HepG2 (cell line): ENCODE results near the gene PKP3. TPM values are rescaled to one million over a fixed set of nuclear protein-coding genes. Genes with fewer than 3 reads are reported as not detected.

Source experiments
- AKAP8 ChIP-seq: sonication (generic); formaldehyde crosslinking; IDR thresholded peaks from 2 replicates; pipeline ENCODE4 v1.5.1; 2020; ENCODE audit warnings: mild to moderate bottlenecking, missing genetic modification reagents
- ARHGAP35 ChIP-seq: sonication (generic); formaldehyde crosslinking; IDR thresholded peaks from 2 replicates; pipeline ENCODE4 v1.9.0; 2022; ENCODE audit warnings: mild to moderate bottlenecking, inconsistent platforms, moderate library complexity, missing genetic modification reagents, borderline replicate concordance
- CHCHD3 ChIP-seq: sonication (generic); formaldehyde crosslinking; IDR thresholded peaks from 2 replicates; pipeline ENCODE4 v1.8.0; 2022; ENCODE audit warnings: mild to moderate bottlenecking, missing genetic modification reagents, moderate library complexity
- E2F1 ChIP-seq: sonication (generic); formaldehyde crosslinking; IDR thresholded peaks from 2 replicates; pipeline ENCODE4 v1.5.0; 2020; ENCODE audit warnings: missing genetic modification reagents
- ELF3 ChIP-seq: IDR thresholded peaks from 2 replicates; pipeline ENCODE4 v1.6.1; 2016; ENCODE audit warnings: missing genetic modification reagents, missing compliant biosample characterization
- ELF4 ChIP-seq: sonication (generic); formaldehyde crosslinking; IDR thresholded peaks from 2 replicates; pipeline ENCODE4 v1.5.0; 2020; ENCODE audit warnings: missing genetic modification reagents, mild to moderate bottlenecking, moderate library complexity, borderline replicate concordance
- FOXC1 ChIP-seq: sonication (generic); formaldehyde crosslinking; IDR thresholded peaks from 2 replicates; pipeline ENCODE4 v1.8.0; 2022; ENCODE audit warnings: mild to moderate bottlenecking, missing genetic modification reagents, borderline replicate concordance
- HMG20B ChIP-seq: conservative IDR thresholded peaks from 2 replicates; pipeline ENCODE4 v1.6.1; 2016; ENCODE audit warnings: missing genetic modification reagents, missing compliant biosample characterization
- LBX2 ChIP-seq: sonication (generic); formaldehyde crosslinking; IDR thresholded peaks from 2 replicates; pipeline ENCODE4 v1.5.0; 2020; ENCODE audit warnings: missing genetic modification reagents, mild to moderate bottlenecking, borderline replicate concordance
- PCBP2 ChIP-seq: fragments of 200-400 bp; formaldehyde crosslinking; optimal IDR thresholded peaks from 2 replicates; pipeline ENCODE3; 2018; ENCODE audit warnings: low read length, low read depth; ENCODE audit not compliant: poor library complexity, severe bottlenecking
- PHF20 ChIP-seq: sonication (generic); formaldehyde crosslinking; IDR thresholded peaks from 2 replicates; pipeline ENCODE4 v1.5.0; 2020; ENCODE audit warnings: mild to moderate bottlenecking, missing genetic modification reagents
- RELA ChIP-seq: sonication (generic); formaldehyde crosslinking; IDR thresholded peaks from 2 replicates; pipeline ENCODE4 v1.4.0; 2020; ENCODE audit warnings: missing genetic modification reagents
- TBX2 ChIP-seq: sonication (generic); formaldehyde crosslinking; IDR thresholded peaks from 2 replicates; pipeline ENCODE4 v1.5.0; 2020; ENCODE audit warnings: missing genetic modification reagents, mild to moderate bottlenecking, borderline replicate concordance
- TP53 ChIP-seq: sonication (generic); formaldehyde crosslinking; conservative IDR thresholded peaks from 2 replicates; pipeline ENCODE4 v1.4.0; 2020; ENCODE audit warnings: missing genetic modification reagents
- YEATS2 ChIP-seq: sonication (generic); formaldehyde crosslinking; IDR thresholded peaks from 2 replicates; pipeline ENCODE4 v1.4.0; 2020; ENCODE audit warnings: missing genetic modification reagents, borderline replicate concordance
- ZBTB25 ChIP-seq: IDR thresholded peaks from 2 replicates; pipeline ENCODE4 v1.6.1; 2018; ENCODE audit warnings: missing genetic modification reagents
- ZFP1 ChIP-seq: IDR thresholded peaks from 2 replicates; pipeline ENCODE4 v1.6.1; 2016
- ZKSCAN1 ChIP-seq: fragments of 150-350 bp; IDR thresholded peaks from 2 replicates; pipeline ENCODE4 v1.6.1; 2014; ENCODE audit warnings: low read length
- ZMAT5 ChIP-seq: sonication (generic); formaldehyde crosslinking; IDR thresholded peaks from 2 replicates; pipeline ENCODE4 v1.5.0; 2020; ENCODE audit warnings: mild to moderate bottlenecking, low read depth, missing genetic modification reagents, borderline replicate concordance
- ZNF253 ChIP-seq: sonication (generic); formaldehyde crosslinking; IDR thresholded peaks from 2 replicates; pipeline ENCODE4 v1.8.0; 2022; ENCODE audit warnings: mild to moderate bottlenecking, missing genetic modification reagents, borderline replicate concordance
- ZNF580 ChIP-seq: IDR thresholded peaks from 2 replicates; pipeline ENCODE4 v1.6.1; 2016; ENCODE audit warnings: low read depth, borderline replicate concordance
- ZNF891 ChIP-seq: sonication (generic); formaldehyde crosslinking; IDR thresholded peaks from 2 replicates; pipeline ENCODE4 v1.5.0; 2020; ENCODE audit warnings: mild to moderate bottlenecking, missing genetic modification reagents
- polyA plus RNA-seq, 8 experiments: library from polyadenylated mRNA; depleted of rRNA in 3 of 8; stranded (reverse) in 7 of 8; unstranded in 1 of 8; fragments of >200 nt; fragmentation: Illumina TruSeq in 4 of 8; extraction: Trizol in 4 of 8; gene quantifications; 2 replicates each; pipeline versions ENCODE4 v1.2.1 to v1.2.3, GENCODE V29; 2011 to 2016; ENCODE audit warnings: low read depth in 4 of 8, missing spikeins in 1 of 8, mixed read lengths in 1 of 8; ENCODE audit not compliant: insufficient read depth in 1 of 8
- total RNA-seq, 5 experiments: library from RNA; depleted of rRNA; stranded (reverse); fragments of >200 nt; fragmentation: Illumina TruSeq; extraction: Trizol; gene quantifications; 2 replicates each; pipeline ENCODE4 v1.2.3, GENCODE V29; 2016; ENCODE audit warnings: low read depth in 1 of 5

Gene PKP3
- total and polyA plus RNA-seq, 2 of the 13 experiments (the other 11 are each of a cell fraction or from before 2014, with no cell fraction given): 18.0 to 28.7 TPM

- TF ChIP-seq ELF4 (CRISPR knock-in tag): no peak
- no peak for TF ChIP-seq RELA
- TF ChIP-seq PHF20 (CRISPR knock-in tag): 0 out of 2 replicates have a peak, but pooled peaks have one; percentile 27
- TF ChIP-seq PCBP2: no peak
- no peak for TF ChIP-seq LBX2
- TF ChIP-seq FOXC1 (CRISPR knock-in tag): no peak
- peak; percentile 56 for TF ChIP-seq ELF3 (CRISPR knock-in tag)
- TF ChIP-seq ZNF253 (CRISPR knock-in tag): no peak
- TF ChIP-seq E2F1: no peak
- TF ChIP-seq ZNF891 (CRISPR knock-in tag): peak; percentile 50; the same call in 1 of the 2 replicates
- no peak for TF ChIP-seq ZFP1 (CRISPR knock-in tag)
- TF ChIP-seq ZNF580 (CRISPR knock-in tag): no peak
- TF ChIP-seq TBX2 (CRISPR knock-in tag): 0 out of 2 replicates have a peak, but pooled peaks have one; percentile 13
- TF ChIP-seq CHCHD3 (CRISPR knock-in tag): no peak
- TF ChIP-seq ZMAT5: no peak
- TF ChIP-seq ZBTB25 (CRISPR knock-in tag): no peak
- no peak for TF ChIP-seq YEATS2
- no peak for TF ChIP-seq ARHGAP35
- no peak for TF ChIP-seq TP53 (CRISPR knock-in tag)
- TF ChIP-seq HMG20B (CRISPR knock-in tag): no peak
- no peak for TF ChIP-seq ZKSCAN1
- no peak for TF ChIP-seq AKAP8 (CRISPR knock-in tag)
Measured at GRCh38 chr11:441418-442274, 47.6 kb downstream of the PKP3 start, which contains the start of gene ANO9 (continued).
